HFFc6 (cell line): ENCODE measurements around the gene ADM. TPM values are rescaled to one million over a fixed set of nuclear protein-coding genes. Genes with fewer than 3 reads are reported as not detected.

ENCODE experiments used
- DNase-seq: peaks from one replicate; pipeline ENCODE4 v3.0.0-alpha.2; 2018
- H3K27ac Mint-ChIP-seq: 2 replicates; pipeline ENCODE4 v1.8.0; 2020; ENCODE audit warnings: mild to moderate bottlenecking, mixed read lengths
- H3K27me3 Mint-ChIP-seq: 2 replicates; pipeline ENCODE4 v1.8.0; 2021; ENCODE audit warnings: mild to moderate bottlenecking, moderate library complexity, mixed read lengths; ENCODE audit not compliant: insufficient read depth
- H3K36me3 Mint-ChIP-seq: 2 replicates; pipeline ENCODE4 v1.8.0; 2021; ENCODE audit warnings: low read depth, mixed read lengths
- H3K4me1 Mint-ChIP-seq: 2 replicates; pipeline ENCODE4 v1.8.0; 2020; ENCODE audit warnings: low read depth, mixed read lengths
- H3K4me3 Mint-ChIP-seq: 2 replicates; pipeline ENCODE4 v1.8.0; 2020; ENCODE audit warnings: mild to moderate bottlenecking, moderate library complexity, mixed read lengths
- H3K9me3 Mint-ChIP-seq: 2 replicates; pipeline ENCODE4 v1.8.0; 2020; ENCODE audit warnings: mild to moderate bottlenecking, mixed read lengths
- CTCF ChIP-seq: fragments of 200-600 bp; sonication (generic); IDR thresholded peaks from 2 replicates; pipeline ENCODE4 v1.5.0; 2021; ENCODE audit warnings: antibody characterized with exemption, mild to moderate bottlenecking
- total RNA-seq, 6 experiments: library from RNA; stranded (reverse); fragmentation: NEBNext Ultra II Directional; extraction: Animal tissue kit (Norgen Biotek cat#: 25700); gene quantifications; 2 replicates in 1 of 6; 3 replicates in 5 of 6; pipeline ENCODE4 v1.2.3, GENCODE V29; 2021

The ADM gene
- total RNA-seq, 6 experiments from 2014 or later = 219 to 346 (median 321) TPM

GRCh38 chr11:10315083-10315482 is 10.2 kb downstream of the ADM start:
- no peak for DNase-seq
- Mint-ChIP-seq H3K36me3 (no peaks in the 10 kb centered on the region), H3K9me3 (no peaks in the 10 kb centered on the region), H3K4me1 (peaks cover 25% of the 10 kb centered on the region), H3K27me3 (peaks cover 2% of the 10 kb centered on the region), H3K4me3 (no peak overlapping the region), H3K27ac (no peak overlapping the region)
- no peak for TF ChIP-seq CTCF

GRCh38 chr11:10317151-10317755 is 12.4 kb downstream of the ADM start:
- no peaks in the 10 kb centered on the region for H3K9me3 Mint-ChIP-seq
- no peak for DNase-seq
- H3K4me3 Mint-ChIP-seq = no peak overlapping the region
- no peaks in the 10 kb centered on the region for H3K27me3 Mint-ChIP-seq
- peaks cover 30% of the 10 kb centered on the region for H3K4me1 Mint-ChIP-seq
- no peak for TF ChIP-seq CTCF
- H3K36me3 Mint-ChIP-seq = no peaks in the 10 kb centered on the region
- H3K27ac Mint-ChIP-seq = no peak overlapping the region

GRCh38 chr11:10317776-10318526 is 13.1 kb downstream of the ADM start:
- H3K27me3 Mint-ChIP-seq = no peaks in the 10 kb centered on the region
- no peak overlapping the region for H3K27ac Mint-ChIP-seq
- peaks cover 37% of the 10 kb centered on the region for H3K4me1 Mint-ChIP-seq
- no peaks in the 10 kb centered on the region for H3K9me3 Mint-ChIP-seq
- no peak overlapping the region for H3K4me3 Mint-ChIP-seq
- H3K36me3 Mint-ChIP-seq = no peaks in the 10 kb centered on the region
- no peak for TF ChIP-seq CTCF
- no peak for DNase-seq

- no peaks in the 10 kb centered on the region for H3K9me3 Mint-ChIP-seq
- no peak overlapping the region for H3K27ac Mint-ChIP-seq
- no peak overlapping the region for H3K4me3 Mint-ChIP-seq
- TF ChIP-seq CTCF = no peak
- peaks cover 43% of the 10 kb centered on the region for H3K4me1 Mint-ChIP-seq
- DNase-seq = no peak
- no peaks in the 10 kb centered on the region for H3K27me3 Mint-ChIP-seq
- no peaks in the 10 kb centered on the region for H3K36me3 Mint-ChIP-seq
These were observed 13.6 kb downstream of the ADM start for GRCh38 chr11:10318527-10318802.

- Mint-ChIP-seq H3K9me3 (no peaks in the 10 kb centered on the region), H3K36me3 (no peaks in the 10 kb centered on the region), H3K4me3 (no peak overlapping the region), H3K27me3 (no peaks in the 10 kb centered on the region), H3K4me1 (peaks cover 57% of the 10 kb centered on the region), H3K27ac (no peak overlapping the region)
- no peak for DNase-seq
- no peak for TF ChIP-seq CTCF
These were observed 15.1 kb downstream of the ADM start for GRCh38 chr11:10319702-10320558.
